Ovary (tissue), 3 donors: ENCODE data around the gene IPCEF1.

Experiments
- POLR2A ChIP-seq: fragments of 450-650 bp; IDR thresholded peaks from one replicate; pipeline ENCODE4 v1.6.1; 2017; ENCODE audit warnings: antibody characterized with exemption, mild to moderate bottlenecking, moderate library complexity
- TF ChIP-seq, protein P1 (sequence below), 3 donors: fragments of 450-650 bp in 2 of 3; fragments of 200-600 bp in 1 of 3; IDR thresholded peaks; one replicate each; pipeline versions ENCODE4 v1.5.1 to v1.8.0; 2016 to 2022; ENCODE audit warnings: antibody characterized with exemption in 3 of 3, mild to moderate bottlenecking in 1 of 3
- donor health status: DM: no; HTN: no; CAD: no.

- TF ChIP-seq, protein P1, sequence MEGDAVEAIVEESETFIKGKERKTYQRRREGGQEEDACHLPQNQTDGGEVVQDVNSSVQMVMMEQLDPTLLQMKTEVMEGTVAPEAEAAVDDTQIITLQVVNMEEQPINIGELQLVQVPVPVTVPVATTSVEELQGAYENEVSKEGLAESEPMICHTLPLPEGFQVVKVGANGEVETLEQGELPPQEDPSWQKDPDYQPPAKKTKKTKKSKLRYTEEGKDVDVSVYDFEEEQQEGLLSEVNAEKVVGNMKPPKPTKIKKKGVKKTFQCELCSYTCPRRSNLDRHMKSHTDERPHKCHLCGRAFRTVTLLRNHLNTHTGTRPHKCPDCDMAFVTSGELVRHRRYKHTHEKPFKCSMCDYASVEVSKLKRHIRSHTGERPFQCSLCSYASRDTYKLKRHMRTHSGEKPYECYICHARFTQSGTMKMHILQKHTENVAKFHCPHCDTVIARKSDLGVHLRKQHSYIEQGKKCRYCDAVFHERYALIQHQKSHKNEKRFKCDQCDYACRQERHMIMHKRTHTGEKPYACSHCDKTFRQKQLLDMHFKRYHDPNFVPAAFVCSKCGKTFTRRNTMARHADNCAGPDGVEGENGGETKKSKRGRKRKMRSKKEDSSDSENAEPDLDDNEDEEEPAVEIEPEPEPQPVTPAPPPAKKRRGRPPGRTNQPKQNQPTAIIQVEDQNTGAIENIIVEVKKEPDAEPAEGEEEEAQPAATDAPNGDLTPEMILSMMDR (IDR thresholded peaks at IDR 0.05), result no peak
- TF ChIP-seq POLR2A, result no peak
Measured at GRCh38 chr6:154381548-154381947, 24.9 kb upstream of the IPCEF1 start.
